ENCODE measurements around the gene CLDN17.

DNA sequence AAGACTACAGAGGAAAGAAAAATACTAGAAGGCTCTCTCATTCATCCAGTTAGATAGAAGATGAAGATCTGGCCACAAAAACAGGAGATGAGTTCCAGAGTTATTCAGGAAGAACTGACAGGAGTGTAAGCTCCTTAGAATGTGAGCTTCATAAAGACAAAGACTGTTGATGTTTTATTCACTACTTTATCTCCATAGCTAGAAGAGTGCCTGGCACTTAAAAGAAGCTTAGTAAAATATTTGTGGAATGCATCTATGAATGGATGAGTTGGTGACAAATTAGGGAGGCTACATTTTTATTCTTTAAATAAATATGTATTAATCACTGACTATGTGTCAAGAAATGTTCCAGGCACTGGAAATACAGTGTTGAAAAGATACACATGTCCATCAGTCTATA lies 13.8 kb downstream of the CLDN17 start:
- TF ChIP-seq YY1 (IDR thresholded peaks at IDR 0.05; ENCODE audit: insufficient read depth, insufficient read length) (no peak), ZNF274 (IDR thresholded peaks at IDR 0.05; ENCODE audit: low read depth, low read length) (no peak), SUZ12 (IDR thresholded peaks at IDR 0.05; ENCODE audit: extremely low read depth, insufficient read depth, insufficient read length) (no peak)

All from NT2/D1 (cell line).